ENCODE data around the gene COMMD6.

GRCh38 chr13:75480671-75481175 lies 56.9 kb downstream of the COMMD6 start:
- TF ChIP-seq, protein P1, sequence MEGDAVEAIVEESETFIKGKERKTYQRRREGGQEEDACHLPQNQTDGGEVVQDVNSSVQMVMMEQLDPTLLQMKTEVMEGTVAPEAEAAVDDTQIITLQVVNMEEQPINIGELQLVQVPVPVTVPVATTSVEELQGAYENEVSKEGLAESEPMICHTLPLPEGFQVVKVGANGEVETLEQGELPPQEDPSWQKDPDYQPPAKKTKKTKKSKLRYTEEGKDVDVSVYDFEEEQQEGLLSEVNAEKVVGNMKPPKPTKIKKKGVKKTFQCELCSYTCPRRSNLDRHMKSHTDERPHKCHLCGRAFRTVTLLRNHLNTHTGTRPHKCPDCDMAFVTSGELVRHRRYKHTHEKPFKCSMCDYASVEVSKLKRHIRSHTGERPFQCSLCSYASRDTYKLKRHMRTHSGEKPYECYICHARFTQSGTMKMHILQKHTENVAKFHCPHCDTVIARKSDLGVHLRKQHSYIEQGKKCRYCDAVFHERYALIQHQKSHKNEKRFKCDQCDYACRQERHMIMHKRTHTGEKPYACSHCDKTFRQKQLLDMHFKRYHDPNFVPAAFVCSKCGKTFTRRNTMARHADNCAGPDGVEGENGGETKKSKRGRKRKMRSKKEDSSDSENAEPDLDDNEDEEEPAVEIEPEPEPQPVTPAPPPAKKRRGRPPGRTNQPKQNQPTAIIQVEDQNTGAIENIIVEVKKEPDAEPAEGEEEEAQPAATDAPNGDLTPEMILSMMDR (IDR thresholded peaks at IDR 0.05; ENCODE audit: low read depth, low read length), result no peak
- TF ChIP-seq EZH2phosphoT487 (IDR thresholded peaks at IDR 0.05; ENCODE audit: low read depth), result no peak
